GM12878 (cell line): ENCODE results near the gene SEMA3C. TPM values are rescaled to one million over a fixed set of nuclear protein-coding genes. Genes with fewer than 3 reads are reported as not detected.

Source experiments
- ATAC-seq: fragments of 200-7000 bp; cut with Tn5 transposase; 3 replicates; pipeline ENCODE4 v1.9.1; 2020; ENCODE audit warnings: mild to moderate bottlenecking, moderate library complexity
- BruUV-seq: library from RNA; stranded (reverse); fragments of 400-500 nt; replicated peaks from 2 replicates; lab custom pipeline; 2021; lab: Mats Ljungman, UMichigan
- CTCF ChIA-PET: fragments of 300-600 bp; sonication (Branson Sonifier 250); formaldehyde crosslinking; extraction: SDS; loops from one replicate; lab custom pipeline; 2021; ENCODE audit warnings: inconsistent platforms; lab: Yijun Ruan, JAX
- POLR2A ChIA-PET: fragments of 350-600 bp; formaldehyde crosslinking; extraction: SDS; loops from one replicate; lab custom pipeline; 2021; ENCODE audit warnings: inconsistent platforms; lab: Charles Lee
- RAD21 ChIA-PET: fragments of 300-600 bp; sonication (Branson Sonifier 250); formaldehyde crosslinking; loops from one replicate; lab custom pipeline; 2023; ENCODE audit warnings: antibody characterized with exemption; ENCODE audit not compliant: unreplicated experiment; lab: Charles Lee
- SMC1A ChIA-PET: fragments of 300-600 bp; sonication (Branson Sonifier 250); formaldehyde crosslinking; loops from one replicate; lab custom pipeline; 2023; ENCODE audit not compliant: unreplicated experiment, uncharacterized antibody; lab: Charles Lee
- DNase-seq: peaks from one replicate; pipeline ENCODE4 v3.0.0-alpha.2; 2011; ENCODE audit warnings: low read depth, low spot score
- FAIRE-seq: peaks from 3 replicates; lab custom pipeline; 2011; peaks lifted over from hg19 to GRCh38; lab: Jason Lieb, UNC
- H2AFZ ChIP-seq: 2 replicates; pipeline ENCODE4 v1.6.0; 2011; ENCODE audit warnings: low read depth, low read length, control low read depth; ENCODE audit not compliant: control insufficient read depth
- H3K27ac ChIP-seq: 2 replicates; pipeline ENCODE4 v1.5.1; 2011; ENCODE audit warnings: control low read depth; ENCODE audit not compliant: control insufficient read depth, insufficient read depth
- H3K27me3 ChIP-seq, 2 experiments: replicated peaks in 1 of 2; 2 replicates each; pipeline versions ENCODE4 v1.6.0 to v1.6.1; 2011; ENCODE audit warnings: low read length in 1 of 2; ENCODE audit not compliant: control insufficient read depth in 2 of 2, insufficient read depth in 2 of 2
- H3K36me3 ChIP-seq, 2 experiments: 2 replicates each; pipeline ENCODE4 v1.5.1; 2011; ENCODE audit warnings: low read length in 1 of 2; ENCODE audit not compliant: control insufficient read depth in 2 of 2, insufficient read depth in 2 of 2
- H3K4me1 ChIP-seq: 2 replicates; pipeline ENCODE4 v1.6.1; 2011; ENCODE audit warnings: mild to moderate bottlenecking, low read length, moderate library complexity, mixed read lengths; ENCODE audit not compliant: control insufficient read depth, insufficient read depth
- H3K4me2 ChIP-seq: 2 replicates; pipeline ENCODE4 v1.6.0; 2011; ENCODE audit warnings: control low read depth; ENCODE audit not compliant: control insufficient read depth, insufficient read depth
- H3K4me3 ChIP-seq: fragments of 200-600 bp; sonication (generic); 2 replicates; pipeline ENCODE4 v1.5.1; 2016
- H3K79me2 ChIP-seq: 2 replicates; pipeline ENCODE4 v1.6.0; 2011; ENCODE audit warnings: low read length; ENCODE audit not compliant: control insufficient read depth, insufficient read depth
- H3K9ac ChIP-seq: 2 replicates; pipeline ENCODE4 v1.8.0; 2011; ENCODE audit warnings: low read length, control low read depth, mixed read lengths; ENCODE audit not compliant: control insufficient read depth, insufficient read depth
- H3K9me3 ChIP-seq: replicated peaks from 3 replicates; pipeline ENCODE4 v1.5.1; 2011; ENCODE audit warnings: mild to moderate bottlenecking, low read length; ENCODE audit not compliant: control insufficient read depth, insufficient read depth
- H4K20me1 ChIP-seq: 2 replicates; pipeline ENCODE4 v1.6.0; 2011; ENCODE audit not compliant: control insufficient read depth, insufficient read depth
- BACH1 ChIP-seq: fragments of 450-650 bp; IDR thresholded peaks from 2 replicates; pipeline ENCODE4 v1.6.1; 2017; ENCODE audit warnings: mild to moderate bottlenecking, borderline replicate concordance
- HDAC2 ChIP-seq: fragments of 200-600 bp; sonication (generic); IDR thresholded peaks from 2 replicates; pipeline ENCODE4 v1.6.1; 2017
- IKZF1 ChIP-seq: fragments of 450-650 bp; conservative IDR thresholded peaks from 2 replicates; pipeline ENCODE4 v1.6.1; 2017; ENCODE audit warnings: antibody characterized with exemption, mild to moderate bottlenecking
- MEF2B ChIP-seq: fragments of 450-650 bp; IDR thresholded peaks from 2 replicates; pipeline ENCODE4 v1.6.1; 2018; ENCODE audit warnings: mild to moderate bottlenecking, moderate library complexity; ENCODE audit not compliant: partially characterized antibody, poor library complexity, severe bottlenecking
- MLLT1 ChIP-seq: fragments of 450-650 bp; IDR thresholded peaks from 2 replicates; pipeline ENCODE4 v1.6.1; 2016; ENCODE audit warnings: mild to moderate bottlenecking
- MYB ChIP-seq: fragments of 150-350 bp; IDR thresholded peaks from 2 replicates; pipeline ENCODE4 v1.6.1; 2014; ENCODE audit warnings: mild to moderate bottlenecking, low read depth, low read length, borderline replicate concordance
- NFYB ChIP-seq: IDR thresholded peaks from 2 replicates; pipeline ENCODE4 v1.6.1; 2011; ENCODE audit warnings: low read depth, mild to moderate bottlenecking, low read length, improper control_type of control experiment, moderate library complexity; ENCODE audit not compliant: insufficient read depth
- RELB ChIP-seq: fragments of 450-650 bp; IDR thresholded peaks from 2 replicates; pipeline ENCODE4 v1.6.1; 2017; ENCODE audit warnings: low read depth, mild to moderate bottlenecking, moderate library complexity
- SREBF1 ChIP-seq: IDR thresholded peaks from 2 replicates; pipeline ENCODE4 v1.6.1; 2012; ENCODE audit warnings: mild to moderate bottlenecking, low read length
- YY1 ChIP-seq: IDR thresholded peaks from 2 replicates; pipeline ENCODE4 v1.6.1; 2011; ENCODE audit warnings: low read depth, mild to moderate bottlenecking, low read length
- ZNF217 ChIP-seq: fragments of 450-650 bp; IDR thresholded peaks from 2 replicates; pipeline ENCODE4 v1.6.1; 2017; ENCODE audit warnings: antibody characterized with exemption, mild to moderate bottlenecking
- ZZZ3 ChIP-seq: IDR thresholded peaks from 2 replicates; pipeline ENCODE4 v1.6.1; 2011; ENCODE audit warnings: low read depth; ENCODE audit not compliant: control insufficient read depth, insufficient read length
- WGBS: methylation state at CpG from one replicate; pipeline ENCODE4 v1.1.6; 2016; ENCODE audit warnings: low lambda C conversion rate; ENCODE audit not compliant: insufficient replicate concordance, insufficient coverage; ENCODE audit errors: missing lambda C conversion rate; 5-methylcytosine and 5-hydroxymethylcytosine counted together
- in situ Hi-C: fragments of 300-500 bp; cut with MboI; formaldehyde crosslinking; loops from 9 replicates; pipeline ENCODE4 v1.14.3; 2018; ENCODE audit warnings: mixed read lengths
- intact Hi-C: fragments of 100-400 bp; cut with micrococcal nuclease; formaldehyde crosslinking; loops from one replicate; pipeline ENCODE4 v1.14.2; 2022; ENCODE audit not compliant: unreplicated experiment
- polyA plus RNA-seq, 11 experiments: library from polyadenylated mRNA; depleted of rRNA in 4 of 11; unstranded in 6 of 11; stranded (reverse) in 5 of 11; fragments of >200 nt; fragmentation: Nextera tagmentation in 4 of 11; fragmentation: Illumina TruSeq in 1 of 11; extraction: Ambion mirVana in 4 of 11; extraction: Trizol in 1 of 11; gene quantifications; 1 replicate in 1 of 11; 2 replicates in 10 of 11; pipeline versions ENCODE4 v1.2.1 to v1.2.3, GENCODE V29; 2011 to 2016; ENCODE audit warnings: inconsistent platforms in 2 of 11, missing spikeins in 2 of 11, low read depth in 1 of 11
- total RNA-seq, 4 experiments: library from RNA; depleted of rRNA in 3 of 4; stranded (reverse); fragments of >200 nt in 3 of 4; fragmentation: Illumina TruSeq in 1 of 4; extraction: Trizol in 1 of 4; gene quantifications; 2 replicates each; pipeline versions ENCODE4 v1.2.1 to v1.2.3, GENCODE V29; 2013 to 2021
- TF ChIP-seq, protein P1 (sequence below): fragments of 450-650 bp; IDR thresholded peaks from 2 replicates; pipeline ENCODE4 v1.6.1; 2014; ENCODE audit warnings: mild to moderate bottlenecking
- TF ChIP-seq, protein P2 (sequence below): IDR thresholded peaks from 2 replicates; pipeline ENCODE4 v1.6.1; 2012; ENCODE audit warnings: low read depth, low read length, improper control_type of control experiment

Gene SEMA3C
- total and polyA plus RNA-seq, 10 of the 15 experiments (the other 5 are each of a cell fraction or from before 2014, with no cell fraction given): 0.01 to 0.41 (median 0.11) TPM; not detected in 6

DNA sequence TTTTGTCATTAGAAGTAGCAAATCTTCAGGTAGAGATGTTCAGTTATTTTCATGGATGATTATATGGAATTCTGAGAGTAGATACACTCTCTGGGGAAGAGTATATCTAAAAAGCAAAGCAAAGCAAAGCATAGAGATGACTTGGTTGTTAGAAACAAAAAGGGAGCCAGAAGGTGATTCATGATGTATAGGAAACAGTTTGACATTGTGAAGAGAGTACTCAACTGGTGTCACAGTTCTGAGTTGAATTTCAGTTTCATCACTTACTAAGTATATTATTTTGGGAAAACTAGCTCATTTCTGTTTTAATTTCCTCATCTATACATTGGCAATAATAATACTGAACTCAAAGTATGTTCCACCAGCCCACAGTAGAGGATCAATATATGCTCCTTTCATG, 86.8 kb downstream of the SEMA3C start (continued):
- TF ChIP-seq MEF2B (no peak), BACH1 (no peak)

GRCh38 chr7:80830584-80831285, 88.1 kb downstream of the SEMA3C start:
- no TSS peak for BruUV-seq
- no peak overlapping the region for H3K9ac ChIP-seq
- H3K79me2 ChIP-seq: no peaks in the 10 kb centered on the region
- WGBS: 16% methylated on average over 3 of the region's 3 CpGs
- no peak overlapping the region for H2AFZ ChIP-seq
- ChIA-PET SMC1A (no interaction called here), CTCF (no interaction called here), RAD21 (no interaction called here), POLR2A (no interaction called here)
- in situ Hi-C loops: no loop called here
- ATAC-seq (no peak), DNase-seq (no peak), FAIRE-seq (no peak)
- H3K4me1 ChIP-seq: no peaks in the 10 kb centered on the region
- H3K4me3 ChIP-seq: no peak overlapping the region
- H4K20me1 ChIP-seq: no peaks in the 10 kb centered on the region
- no peak overlapping the region for H3K4me2 ChIP-seq
- intact Hi-C loops: no loop called here
- H3K9me3 ChIP-seq: no peaks in the 10 kb centered on the region
- H3K27ac ChIP-seq: no peak overlapping the region
- no peaks in the 10 kb centered on the region for H3K27me3 ChIP-seq
- TF ChIP-seq MYB (no peak), RELB (no peak), YY1 (no peak), IKZF1 (no peak), MLLT1 (no peak), ZZZ3 (no peak), ZNF217 (no peak), SREBF1 (no peak), NFYB (no peak), HDAC2 (no peak)
- TF ChIP-seq, protein P1, sequence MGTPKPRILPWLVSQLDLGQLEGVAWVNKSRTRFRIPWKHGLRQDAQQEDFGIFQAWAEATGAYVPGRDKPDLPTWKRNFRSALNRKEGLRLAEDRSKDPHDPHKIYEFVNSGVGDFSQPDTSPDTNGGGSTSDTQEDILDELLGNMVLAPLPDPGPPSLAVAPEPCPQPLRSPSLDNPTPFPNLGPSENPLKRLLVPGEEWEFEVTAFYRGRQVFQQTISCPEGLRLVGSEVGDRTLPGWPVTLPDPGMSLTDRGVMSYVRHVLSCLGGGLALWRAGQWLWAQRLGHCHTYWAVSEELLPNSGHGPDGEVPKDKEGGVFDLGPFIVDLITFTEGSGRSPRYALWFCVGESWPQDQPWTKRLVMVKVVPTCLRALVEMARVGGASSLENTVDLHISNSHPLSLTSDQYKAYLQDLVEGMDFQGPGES: no peak
- TF ChIP-seq, protein P2, sequence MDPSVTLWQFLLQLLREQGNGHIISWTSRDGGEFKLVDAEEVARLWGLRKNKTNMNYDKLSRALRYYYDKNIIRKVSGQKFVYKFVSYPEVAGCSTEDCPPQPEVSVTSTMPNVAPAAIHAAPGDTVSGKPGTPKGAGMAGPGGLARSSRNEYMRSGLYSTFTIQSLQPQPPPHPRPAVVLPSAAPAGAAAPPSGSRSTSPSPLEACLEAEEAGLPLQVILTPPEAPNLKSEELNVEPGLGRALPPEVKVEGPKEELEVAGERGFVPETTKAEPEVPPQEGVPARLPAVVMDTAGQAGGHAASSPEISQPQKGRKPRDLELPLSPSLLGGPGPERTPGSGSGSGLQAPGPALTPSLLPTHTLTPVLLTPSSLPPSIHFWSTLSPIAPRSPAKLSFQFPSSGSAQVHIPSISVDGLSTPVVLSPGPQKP: no peak
- H3K36me3 ChIP-seq: no peaks in the 10 kb centered on the region
